Heart right ventricle (tissue), 16 donors: ENCODE measurements around the gene YPEL2. TPM values are rescaled to one million over a fixed set of nuclear protein-coding genes. Genes with fewer than 3 reads are reported as not detected.

ENCODE experiments used
- ATAC-seq, 8 donors: fragments of 200-7000 bp; cut with Tn5 transposase; one replicate each; pipeline ENCODE4 v1.9.1; 2020; ENCODE audit warnings: mild to moderate bottlenecking in 8 of 8, moderate library complexity in 8 of 8, moderate number of reproducible peaks in 1 of 8
- DNase-seq, 2 donors: peaks; one replicate each; pipeline ENCODE4 v3.0.0-alpha.2; 2020
- H3K27ac ChIP-seq, 10 donors: fragments of 200-600 bp; sonication (generic) in 2 of 10; one replicate each; pipeline versions ENCODE4 v1.5.0 to v1.8.0; 2020 to 2022; ENCODE audit warnings: mild to moderate bottlenecking in 3 of 10
- H3K27me3 ChIP-seq, 7 donors: fragments of 200-600 bp; one replicate each; pipeline ENCODE4 v1.8.0; 2021 to 2022; ENCODE audit warnings: mild to moderate bottlenecking in 2 of 7
- H3K36me3 ChIP-seq, 9 donors: fragments of 200-600 bp; sonication (generic) in 1 of 9; one replicate each; pipeline versions ENCODE4 v1.5.0 to v1.8.0; 2020 to 2022; ENCODE audit warnings: mild to moderate bottlenecking in 2 of 9
- H3K4me1 ChIP-seq, 9 donors: fragments of 200-600 bp; sonication (generic) in 1 of 9; one replicate each; pipeline versions ENCODE4 v1.5.0 to v1.8.0; 2020 to 2022; ENCODE audit warnings: mild to moderate bottlenecking in 4 of 9
- H3K4me3 ChIP-seq, 10 donors: fragments of 200-600 bp; sonication (generic) in 2 of 10; one replicate each; pipeline versions ENCODE4 v1.5.0 to v1.8.0; 2020 to 2022; ENCODE audit warnings: mild to moderate bottlenecking in 7 of 10, moderate library complexity in 2 of 10
- H3K9me3 ChIP-seq, 11 donors: fragments of 200-600 bp in 10 of 11; sonication (generic) in 2 of 11; one replicate each; pipeline versions ENCODE4 v1.5.0 to v1.8.0; 2013 to 2022; ENCODE audit warnings: mild to moderate bottlenecking in 2 of 11, control low read depth in 1 of 11, moderate library complexity in 1 of 11
- WGBS, 2 donors: extraction: QIAGEN DNeasy Blood & Tissue Kit; methylation state at CpG; one replicate each; pipeline ENCODE4 v1.1.7; 2013; ENCODE audit warnings: inconsistent platforms in 1 of 2; 5-methylcytosine and 5-hydroxymethylcytosine counted together
- intact Hi-C, 10 donors: fragments of 100-400 bp; cut with DNase I; formaldehyde crosslinking; loops; one replicate each; pipeline versions ENCODE4 v1.11.1 to v1.14.2; 2022
- polyA plus RNA-seq, 2 donors: library from polyadenylated mRNA; stranded (reverse); fragments of 200-250 nt; gene quantifications; one replicate each; pipeline ENCODE4 v1.2.3, GENCODE V29; 2013
- total RNA-seq, 10 donors: library from RNA; stranded (reverse); fragmentation: NEBNext Ultra II Directional in 3 of 10; extraction: Animal tissue kit (Norgen Biotek cat#: 25700) in 3 of 10; gene quantifications; one replicate each; pipeline versions ENCODE4 v1.2.1 to v1.2.4, GENCODE V29; 2021 to 2023
- TF ChIP-seq, protein P1 (sequence below), 9 donors: fragments of 200-600 bp; sonication (generic) in 2 of 9; IDR thresholded peaks; one replicate each; pipeline versions ENCODE4 v1.5.0 to v1.8.0; 2021 to 2022; ENCODE audit warnings: antibody characterized with exemption in 9 of 9, mild to moderate bottlenecking in 5 of 9, moderate library complexity in 1 of 9
- donor health status: Arrhythmogenic right ventricular cardiomyopathy.
- donor health status: ischemic (EF 13 %, LVEDD 7.1; RV severe dilation, severe dysfunction).
- donor health status: healthy with polysubstance abuse.
- donor health status: DM: no; HTN: yes; CAD: no.
- donor health status: DM: no; HTN: no; CAD: no.
- donor health status: ischemic (EF 25% LVEDD 6.9; RV normal size, moderate dysfunction).
- donor health status: ischemic (EF 25% LVEDD 5.7; RV mildly dilated, moderate dysfunction).
- donor health status: healthy.
- donor health status: DM: yes; HTN: yes; CAD: no.
- donor health status: Ischemic cardiomyopathy.
- donor health status: ischemic (EF 35%, LVEDD 5.7; RV mildly dilated, moderate dysfunction).
- donor health status: nonischemic (EF 11% LVEDD 7.7; RV severe dilation, severe dysfunction).
- donor health status: DM: yes; HTN: yes; CAD: no.
- donor health status: PGD.
- donor health status: ischemic (EF 29% LVEDD 5.4; RV normal size, mild dysfunction).
- donor health status: nonischemic (EF 23%, LVEDD 6.1; RV moderate dilation, normal function).

Gene YPEL2
- total and polyA plus RNA-seq, 12 donors, result 5.0 to 57.1 (median 36.5) TPM

DNA sequence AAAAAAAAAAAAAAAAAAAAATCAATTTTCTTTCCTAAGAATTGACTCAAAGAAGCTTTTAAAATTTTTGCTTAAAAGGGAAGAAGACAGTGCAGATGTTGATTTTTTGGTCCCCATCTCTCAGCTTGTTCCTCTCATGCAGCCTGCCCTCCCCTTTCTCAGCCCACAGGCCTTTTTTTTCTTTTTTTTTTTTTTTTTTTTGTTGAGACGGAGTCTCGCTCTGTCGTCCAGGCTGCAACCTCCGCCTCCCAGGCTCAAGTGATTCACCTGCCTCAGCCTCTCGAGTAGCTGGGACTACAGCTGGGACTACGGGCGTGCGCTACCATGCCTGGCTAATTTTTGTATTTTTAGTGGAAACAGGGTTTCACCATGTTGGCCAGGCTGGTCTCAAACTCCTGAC lies 17.7 kb downstream of the YPEL2 start:
- intact Hi-C loops, result no loop called here
- no peaks in the 10 kb centered on the region for H3K27me3 ChIP-seq
- H3K36me3 ChIP-seq, result peaks cover 0 to 21% (median 0%) of the 10 kb centered on the region in 9 donors
- TF ChIP-seq, protein P1, sequence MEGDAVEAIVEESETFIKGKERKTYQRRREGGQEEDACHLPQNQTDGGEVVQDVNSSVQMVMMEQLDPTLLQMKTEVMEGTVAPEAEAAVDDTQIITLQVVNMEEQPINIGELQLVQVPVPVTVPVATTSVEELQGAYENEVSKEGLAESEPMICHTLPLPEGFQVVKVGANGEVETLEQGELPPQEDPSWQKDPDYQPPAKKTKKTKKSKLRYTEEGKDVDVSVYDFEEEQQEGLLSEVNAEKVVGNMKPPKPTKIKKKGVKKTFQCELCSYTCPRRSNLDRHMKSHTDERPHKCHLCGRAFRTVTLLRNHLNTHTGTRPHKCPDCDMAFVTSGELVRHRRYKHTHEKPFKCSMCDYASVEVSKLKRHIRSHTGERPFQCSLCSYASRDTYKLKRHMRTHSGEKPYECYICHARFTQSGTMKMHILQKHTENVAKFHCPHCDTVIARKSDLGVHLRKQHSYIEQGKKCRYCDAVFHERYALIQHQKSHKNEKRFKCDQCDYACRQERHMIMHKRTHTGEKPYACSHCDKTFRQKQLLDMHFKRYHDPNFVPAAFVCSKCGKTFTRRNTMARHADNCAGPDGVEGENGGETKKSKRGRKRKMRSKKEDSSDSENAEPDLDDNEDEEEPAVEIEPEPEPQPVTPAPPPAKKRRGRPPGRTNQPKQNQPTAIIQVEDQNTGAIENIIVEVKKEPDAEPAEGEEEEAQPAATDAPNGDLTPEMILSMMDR (IDR thresholded peaks at IDR 0.05), result no peak
- WGBS, 2 donors, result 76 to 78% methylated on average over 8 of the region's 8 CpGs
- DNase-seq, result no peak
- peaks cover 31 to 97% (median 87%) of the 10 kb centered on the region in 9 donors for H3K4me1 ChIP-seq
- H3K27ac ChIP-seq, result peak overlapping the region in 1 of 10 donors; percentile 74
- ATAC-seq, result no peak
- H3K4me3 ChIP-seq, result no peak overlapping the region
- no peaks in the 10 kb centered on the region for H3K9me3 ChIP-seq

GRCh38 chr17:59353106-59353854 lies 21.8 kb downstream of the YPEL2 start:
- no peak for DNase-seq
- peaks cover 27 to 97% (median 88%) of the 10 kb centered on the region in 9 donors for H3K4me1 ChIP-seq

GRCh38 chr17:59353936-59354755 lies 22.7 kb downstream of the YPEL2 start:
- WGBS, 2 donors, result 66 to 72% methylated on average over 9 of the region's 9 CpGs
- no peak for DNase-seq
- Histone ChIP-seq H3K9me3 (no peaks in the 10 kb centered on the region), H3K4me3 (no peak overlapping the region), H3K36me3 (peaks cover 0 to 48% (median 0%) of the 10 kb centered on the region in 9 donors), H3K4me1 (peaks cover 27 to 100% (median 94%) of the 10 kb centered on the region in 9 donors), H3K27me3 (no peaks in the 10 kb centered on the region), H3K27ac (peak overlapping the region in 9 of 10 donors; percentile 1 to 74 (median 52))
- TF ChIP-seq, protein P1 (IDR thresholded peaks at IDR 0.05), result no peak
- intact Hi-C loops, result no loop called here
- ATAC-seq, result peak in 5 of 8 donors; percentile 12 to 41 (median 34)

More at GRCh38 chr17:59353106-59353854, 21.8 kb downstream of the YPEL2 start:
- ATAC-seq, result no peak
- H3K27ac ChIP-seq, result peak overlapping the region in 5 of 10 donors; percentile 3 to 74 (median 54)
- TF ChIP-seq, protein P1 (IDR thresholded peaks at IDR 0.05), result no peak
- intact Hi-C loops, result no loop called here
- H3K27me3 ChIP-seq, result no peaks in the 10 kb centered on the region
- WGBS, 2 donors, result 85 to 87% methylated on average over 16 of the region's 16 CpGs
- peaks cover 0 to 41% (median 0%) of the 10 kb centered on the region in 9 donors for H3K36me3 ChIP-seq
- H3K9me3 ChIP-seq, result no peaks in the 10 kb centered on the region
- H3K4me3 ChIP-seq, result no peak overlapping the region

- DNase-seq (no peak), ATAC-seq (peak in 4 of 8 donors; percentile 12 to 19 (median 14))
- H3K9me3 ChIP-seq, result no peaks in the 10 kb centered on the region
- no peaks in the 10 kb centered on the region for H3K27me3 ChIP-seq
- peaks cover 0 to 59% (median 0%) of the 10 kb centered on the region in 9 donors for H3K36me3 ChIP-seq
- 73 to 78% methylated on average over 4 of the region's 4 CpGs for WGBS, 2 donors
- H3K4me1 ChIP-seq, result peaks cover 27 to 100% (median 91%) of the 10 kb centered on the region in 9 donors
- TF ChIP-seq, protein P1 (IDR thresholded peaks at IDR 0.05), result no peak
- peak overlapping the region in 8 of 10 donors; percentile 31 to 74 (median 44) for H3K27ac ChIP-seq
- intact Hi-C loops, result no loop called here
- H3K4me3 ChIP-seq, result no peak overlapping the region
Observed at GRCh38 chr17:59355030-59355701, 23.7 kb downstream of the YPEL2 start.
